IMR-90 (cell line): ENCODE results near the gene DYRK1A. TPM values are rescaled to one million over a fixed set of nuclear protein-coding genes. Genes with fewer than 3 reads are reported as not detected.

Source experiments
- ATAC-seq: fragments of 200-7000 bp; cut with Tn5 transposase; 2 replicates; pipeline ENCODE4 v1.9.1; 2020; ENCODE audit warnings: low read depth, mild to moderate bottlenecking, moderate library complexity
- BruUV-seq: library from RNA; stranded (reverse); fragments of 400-500 nt; replicated peaks from 2 replicates; lab custom pipeline; 2021; lab: Mats Ljungman, UMichigan
- CTCF ChIA-PET: fragments of 300-600 bp; formaldehyde crosslinking; extraction: SDS; loops from one replicate; lab custom pipeline; 2021; ENCODE audit warnings: antibody characterized with exemption; lab: Yijun Ruan, JAX
- POLR2A ChIA-PET: fragments of 300-600 bp; sonication (Branson Sonifier 250); formaldehyde crosslinking; loops from one replicate; lab custom pipeline; 2022; ENCODE audit warnings: antibody characterized with exemption; ENCODE audit not compliant: unreplicated experiment; lab: Charles Lee
- DNase-seq: peaks from one replicate; pipeline ENCODE4 v3.0.0; 2013
- H2AFZ ChIP-seq: replicated peaks from 2 replicates; pipeline ENCODE3; 2013; ENCODE audit warnings: low read length, mild to moderate bottlenecking; ENCODE audit not compliant: poor library complexity
- H2AK5ac ChIP-seq: 2 replicates; pipeline ENCODE4 v1.6.1; 2013; ENCODE audit warnings: low read depth, low read length, inconsistent platforms
- H2AK9ac ChIP-seq: replicated peaks from 2 replicates; pipeline ENCODE3; 2013; ENCODE audit warnings: mild to moderate bottlenecking, low read depth, low read length, moderate library complexity; ENCODE audit not compliant: poor library complexity
- H2BK120ac ChIP-seq: 2 replicates; pipeline ENCODE4 v1.6.1; 2013; ENCODE audit warnings: low read depth, low read length, inconsistent platforms
- H2BK15ac ChIP-seq: 3 replicates; pipeline ENCODE4 v1.6.1; 2013; ENCODE audit warnings: low read depth, low read length, inconsistent platforms
- H2BK20ac ChIP-seq: 2 replicates; pipeline ENCODE4 v1.6.1; 2013; ENCODE audit warnings: low read depth, mild to moderate bottlenecking, inconsistent platforms, low read length, moderate library complexity
- H2BK5ac ChIP-seq: 2 replicates; pipeline ENCODE4 v1.6.1; 2013; ENCODE audit warnings: mild to moderate bottlenecking, low read depth, low read length, inconsistent platforms; ENCODE audit not compliant: poor library complexity, severe bottlenecking
- H3K14ac ChIP-seq: replicated peaks from 2 replicates; pipeline ENCODE4 v1.6.1; 2013; ENCODE audit warnings: low read depth, low read length, inconsistent platforms
- H3K18ac ChIP-seq: 2 replicates; pipeline ENCODE4 v1.6.1; 2013; ENCODE audit warnings: low read depth, low read length, control low read depth
- H3K23ac ChIP-seq: 2 replicates; pipeline ENCODE4 v1.6.1; 2013; ENCODE audit warnings: low read depth, low read length, inconsistent platforms
- H3K27ac ChIP-seq: 2 replicates; pipeline ENCODE4 v1.5.1; 2013; ENCODE audit warnings: mild to moderate bottlenecking, control low read depth, low read length; ENCODE audit not compliant: insufficient read depth
- H3K27me3 ChIP-seq: 2 replicates; pipeline ENCODE4 v1.6.1; 2013; ENCODE audit warnings: low read length; ENCODE audit not compliant: control insufficient read depth, insufficient read depth
- H3K36me3 ChIP-seq: 2 replicates; pipeline ENCODE4 v1.6.1; 2013; ENCODE audit warnings: low read length, mixed read lengths; ENCODE audit not compliant: control insufficient read depth, insufficient read depth
- H3K4ac ChIP-seq: 2 replicates; pipeline ENCODE4 v1.6.1; 2013; ENCODE audit warnings: low read depth, low read length, inconsistent platforms
- H3K4me1 ChIP-seq: 2 replicates; pipeline ENCODE4 v1.6.1; 2013; ENCODE audit warnings: low read length, mixed read lengths; ENCODE audit not compliant: control insufficient read depth, insufficient read depth
- H3K4me2 ChIP-seq: 2 replicates; pipeline ENCODE4 v1.6.1; 2013; ENCODE audit warnings: low read depth, mild to moderate bottlenecking, control low read depth, low read length, moderate library complexity
- H3K4me3 ChIP-seq: 2 replicates; pipeline ENCODE4 v1.5.1; 2013; ENCODE audit warnings: low read depth, mild to moderate bottlenecking, control low read depth, low read length, moderate library complexity; ENCODE audit not compliant: insufficient read depth
- H3K56ac ChIP-seq: 2 replicates; pipeline ENCODE4 v1.6.1; 2013; ENCODE audit warnings: low read length, inconsistent platforms; ENCODE audit not compliant: insufficient read depth; ENCODE audit errors: extremely low read depth
- H3K79me1 ChIP-seq, 2 experiments: 2 replicates each; pipeline ENCODE4 v1.6.1; 2013; ENCODE audit warnings: low read length in 2 of 2, inconsistent platforms in 1 of 2, low read depth in 1 of 2
- H3K9ac ChIP-seq: 2 replicates; pipeline ENCODE4 v1.6.1; 2013; ENCODE audit warnings: low read depth, low read length, control low read depth
- H3K9me1 ChIP-seq: 2 replicates; pipeline ENCODE4 v1.6.1; 2013; ENCODE audit warnings: low read length, inconsistent platforms; ENCODE audit not compliant: insufficient read depth
- H3K9me3 ChIP-seq: 2 replicates; pipeline ENCODE4 v1.6.1; 2013; ENCODE audit warnings: low read length; ENCODE audit not compliant: control insufficient read depth, insufficient read depth
- H4K20me1 ChIP-seq: 2 replicates; pipeline ENCODE4 v1.6.1; 2013; ENCODE audit warnings: low read length, inconsistent platforms; ENCODE audit not compliant: insufficient read depth
- H4K5ac ChIP-seq: 2 replicates; pipeline ENCODE4 v1.6.1; 2013; ENCODE audit warnings: mild to moderate bottlenecking, low read depth, low read length, control low read depth
- H4K8ac ChIP-seq, 2 experiments: 2 replicates each; pipeline ENCODE4 v1.6.1; 2013; ENCODE audit warnings: low read depth in 2 of 2, low read length in 2 of 2, control low read depth in 1 of 2, inconsistent platforms in 1 of 2
- H4K91ac ChIP-seq: 2 replicates; pipeline ENCODE4 v1.6.1; 2013; ENCODE audit warnings: low read depth, low read length, inconsistent platforms; ENCODE audit not compliant: insufficient read depth
- POLR2A ChIP-seq: IDR thresholded peaks from 2 replicates; pipeline ENCODE4 v1.6.1; 2012; ENCODE audit warnings: mild to moderate bottlenecking, low read depth, low read length
- WGBS, 2 experiments: methylation state at CpG; one replicate each; pipeline versions ENCODE4 v1.1.5 to v1.1.7; 2013; ENCODE audit warnings: missing lambda C conversion rate in 2 of 2; ENCODE audit not compliant: insufficient read length in 1 of 2; ENCODE audit errors: extremely low coverage in 2 of 2; 5-methylcytosine and 5-hydroxymethylcytosine counted together
- dilution Hi-C: fragments of 300-500 bp; cut with HindIII; formaldehyde crosslinking; loops from one replicate; pipeline ENCODE4 v1.14.3; 2018; ENCODE audit warnings: low sequenced_read_pairs; ENCODE audit not compliant: unreplicated experiment
- in situ Hi-C: fragments of 300-500 bp; cut with MboI; formaldehyde crosslinking; loops from 3 replicates; pipeline ENCODE4 v1.14.3; 2019; ENCODE audit warnings: low sequenced_read_pairs, inconsistent platforms, mixed read lengths
- intact Hi-C: fragments of 100-400 bp; cut with micrococcal nuclease; formaldehyde crosslinking; loops from 2 replicates; pipeline ENCODE4 v1.10.0; 2022
- polyA plus RNA-seq, 3 experiments: library from polyadenylated mRNA; depleted of rRNA; stranded (reverse); fragments of >200 nt; gene quantifications; 2 replicates each; pipeline ENCODE4 v1.2.3, GENCODE V29; 2012; ENCODE audit warnings: low replicate concordance in 1 of 3
- total RNA-seq: library from RNA; depleted of rRNA; stranded (reverse); fragments of >200 nt; gene quantifications from 2 replicates; pipeline ENCODE4 v1.2.3, GENCODE V29; 2012
- TF ChIP-seq, protein P1 (sequence below): fragments of 150-350 bp; IDR thresholded peaks from 2 replicates; pipeline ENCODE4 v1.6.1; 2017; ENCODE audit warnings: mild to moderate bottlenecking, antibody characterized with exemption, low read length, low read depth

The DYRK1A gene
- total and polyA plus RNA-seq, 2 of the 4 experiments (the other 2 are of a cell fraction) = 18.6 to 50.5 TPM

DNA sequence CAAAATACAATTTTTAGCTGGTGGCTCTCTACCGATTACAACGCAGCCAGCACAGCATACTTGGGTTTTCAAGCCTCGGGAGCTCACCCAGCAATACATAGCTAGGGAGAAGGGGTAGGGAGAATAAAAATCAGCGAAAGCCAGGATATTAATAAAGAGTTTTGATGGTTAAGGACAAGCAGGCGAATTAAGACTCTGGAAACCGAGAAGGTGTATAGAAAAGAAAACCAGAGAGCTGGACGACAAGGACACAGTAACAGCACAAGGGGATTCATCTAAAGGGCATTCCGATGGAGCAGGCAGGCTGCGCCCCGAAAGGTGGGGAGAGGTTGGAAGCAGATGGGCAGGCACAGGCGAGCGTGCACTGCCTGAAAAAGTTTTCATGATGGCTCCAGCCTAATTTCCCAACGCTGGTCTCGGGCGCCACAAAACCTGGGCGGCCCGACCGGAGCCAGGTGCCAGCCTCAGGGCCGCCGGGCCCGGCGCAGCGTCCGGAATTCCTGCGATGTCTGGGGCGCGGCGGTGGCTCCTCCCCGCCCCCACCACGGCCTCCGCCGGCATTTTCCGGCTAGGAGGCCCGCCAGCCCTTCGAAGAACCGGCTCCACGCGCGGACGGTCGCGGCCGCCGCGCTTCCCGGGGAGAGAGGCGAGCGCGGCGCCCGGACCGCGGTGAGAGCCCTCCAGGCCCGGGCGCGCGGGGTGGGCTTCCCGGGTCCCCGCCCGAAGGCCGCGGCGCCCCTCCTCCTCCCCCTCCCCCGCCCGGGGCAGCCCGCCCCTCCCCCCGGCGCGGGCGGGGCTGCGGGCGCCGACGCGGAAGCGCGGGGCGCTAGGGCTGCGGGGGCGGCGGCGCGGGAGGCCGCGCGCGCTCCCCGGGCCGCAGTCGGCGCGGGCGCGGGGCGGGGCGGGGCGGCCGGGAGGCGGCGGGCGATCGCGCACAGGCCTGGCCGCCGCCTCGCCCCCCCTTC lies 774 bp upstream of the DYRK1A start:
- CTCF ChIA-PET = interaction anchor here (1.3 kb wide), 1 partner anchor 15 kb away, joined by 3 read pairs; no protein-coding TSS in a partner anchor
- peak overlapping the region; percentile 14 for H2AK5ac ChIP-seq
- BruUV-seq = TSS peak; percentile 68

More for the DNA sequence above, 774 bp upstream of the DYRK1A start:
- TF ChIP-seq, protein P1, sequence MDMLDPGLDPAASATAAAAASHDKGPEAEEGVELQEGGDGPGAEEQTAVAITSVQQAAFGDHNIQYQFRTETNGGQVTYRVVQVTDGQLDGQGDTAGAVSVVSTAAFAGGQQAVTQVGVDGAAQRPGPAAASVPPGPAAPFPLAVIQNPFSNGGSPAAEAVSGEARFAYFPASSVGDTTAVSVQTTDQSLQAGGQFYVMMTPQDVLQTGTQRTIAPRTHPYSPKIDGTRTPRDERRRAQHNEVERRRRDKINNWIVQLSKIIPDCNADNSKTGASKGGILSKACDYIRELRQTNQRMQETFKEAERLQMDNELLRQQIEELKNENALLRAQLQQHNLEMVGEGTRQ = no peak
- TF ChIP-seq POLR2A = peak; percentile 77
- peak overlapping the region; percentile 90 for H4K5ac ChIP-seq
- dilution Hi-C loops = no loop called here
- peak overlapping the region; percentile 11; the same call in 1 of the 2 replicates for H2BK20ac ChIP-seq
- H2BK15ac ChIP-seq = peak overlapping the region; percentile 16; the same call in 1 of the 3 replicates
- POLR2A ChIA-PET = interaction anchor here (0.7 kb wide), 1 partner anchor 105 kb away, joined by 3 read pairs; no protein-coding TSS in a partner anchor
- peaks cover 2% of the 10 kb centered on the region; the same call in 1 of the 2 replicates for H3K4me1 ChIP-seq
- peak overlapping the region; percentile 89 for H3K4me2 ChIP-seq
- H3K9me3 ChIP-seq = no peaks in the 10 kb centered on the region
- peak overlapping the region; percentile 94 for H3K27ac ChIP-seq
- H3K23ac ChIP-seq = peak overlapping the region; percentile 92
- no peaks in the 10 kb centered on the region for H3K27me3 ChIP-seq
- no peaks in the 10 kb centered on the region for H3K36me3 ChIP-seq
- peak overlapping the region; percentile 89 for H3K9ac ChIP-seq
- H2AFZ ChIP-seq = peak overlapping the region; percentile 92
- H3K14ac ChIP-seq = peak overlapping the region; percentile 97
- H4K8ac ChIP-seq = peak overlapping the region; percentile 70 to 87
- peak overlapping the region; percentile 75 for H2BK120ac ChIP-seq
- H4K20me1 ChIP-seq = peaks cover 20% of the 10 kb centered on the region
- 0 out of 2 replicates have a peak, but pooled peaks cover 4% of the 10 kb centered on the region for H3K9me1 ChIP-seq
- in situ Hi-C loops = no loop called here
- H2BK5ac ChIP-seq = peak overlapping the region; percentile 94
- peak overlapping the region; percentile 89 for H3K18ac ChIP-seq
- H3K56ac ChIP-seq = peak overlapping the region; percentile 96
- DNase-seq (peak; percentile 45), ATAC-seq (peak; percentile 41)
- peak overlapping the region; percentile 99 for H3K4ac ChIP-seq
- WGBS, 2 experiments = 1% methylated on average over 16 of the region's 106 CpGs; no CpG with 5 or more reads in 1 of the 2 experiments
- intact Hi-C loops = loop anchor here (1.0 to 5.0 kb wide), 3 partner anchors 98 to 217 kb away; partner anchors contain the start of gene VPS26C
- H2AK9ac ChIP-seq = peak overlapping the region; percentile 68
- peaks cover 7 to 22% of the 10 kb centered on the region in 2 experiments; a peak in 2 of 4 replicates for H3K79me1 ChIP-seq
- peak overlapping the region; percentile 83 for H4K91ac ChIP-seq
- H3K4me3 ChIP-seq = peak overlapping the region; percentile 88
